Neural progenitor cell (in vitro differentiated cells): Measurements from ENCODE around the gene ART5.

Experiments used
- CTCF ChIP-seq: fragments of 200-600 bp; sonication (generic); IDR thresholded peaks from 2 replicates; pipeline ENCODE4 v1.5.1; 2017; ENCODE audit warnings: antibody characterized with exemption, mild to moderate bottlenecking
- EZH2 ChIP-seq: fragments of 200-600 bp; sonication (generic); IDR thresholded peaks from 2 replicates; pipeline ENCODE4 v1.6.1; 2017; ENCODE audit warnings: antibody characterized with exemption, mild to moderate bottlenecking, moderate library complexity
- EZH2phosphoT487 ChIP-seq: fragments of 200-600 bp; sonication (generic); IDR thresholded peaks from 2 replicates; pipeline ENCODE4 v1.6.1; 2017; ENCODE audit warnings: antibody characterized with exemption

GRCh38 chr11:3631331-3631730 is 10.5 kb downstream of the ART5 start:
- TF ChIP-seq EZH2 (no peak), CTCF (no peak), EZH2phosphoT487 (no peak)
